ENCODE results near the gene AKIRIN2. TPM values are rescaled to one million over a fixed set of nuclear protein-coding genes. Genes with fewer than 3 reads are reported as not detected.

The AKIRIN2 gene
- total and polyA plus RNA-seq, 9 of the 15 experiments (the other 6 are each of a cell fraction or from before 2014, with no cell fraction given) = 5.8 to 63.9 (median 28.1) TPM

- TF ChIP-seq ZNF277 (CRISPR knock-in tag; IDR thresholded peaks at IDR 0.05; ENCODE audit: borderline replicate concordance) = no peak
- no peak for TF ChIP-seq PURB (CRISPR knock-in tag; IDR thresholded peaks at IDR 0.05; ENCODE audit: low read depth)
- TF ChIP-seq ADNP (tag; IDR thresholded peaks at IDR 0.05) = peak; percentile 54
- TF ChIP-seq ARID4B (CRISPR knock-in tag; IDR thresholded peaks at IDR 0.05) = no peak
- TF ChIP-seq ATF4 (CRISPR knock-in tag; IDR thresholded peaks at IDR 0.05) = no peak
- no peak for TF ChIP-seq GABPA (tag; conservative IDR thresholded peaks at IDR 0.05; ENCODE audit: low read depth)
- no peak for TF ChIP-seq PCBP1 (IDR thresholded peaks at IDR 0.05; ENCODE audit: low read depth, low read length, poor library complexity, severe bottlenecking)
- TF ChIP-seq HMBOX1 (IDR thresholded peaks at IDR 0.05) = peak; percentile 100
- TF ChIP-seq CEBPB (tag; IDR thresholded peaks at IDR 0.05) = peak; percentile 19; the same call in 1 of the 2 replicates
- TF ChIP-seq ZNF280B (CRISPR knock-in tag; IDR thresholded peaks at IDR 0.05) = no peak
- TF ChIP-seq TEAD4 (IDR thresholded peaks at IDR 0.05; ENCODE audit: low read length) = no peak
- no peak for TF ChIP-seq TEAD4 (CRISPR knock-in tag; IDR thresholded peaks at IDR 0.05; ENCODE audit: borderline replicate concordance)
- no peak for TF ChIP-seq ZNF76 (CRISPR knock-in tag; IDR thresholded peaks at IDR 0.05; ENCODE audit: borderline replicate concordance)
- no peak for TF ChIP-seq CCNT2 (IDR thresholded peaks at IDR 0.05; ENCODE audit: borderline replicate concordance, extremely low read depth, insufficient read length, low read depth, low read length)
- TF ChIP-seq HDAC8 (tag; IDR thresholded peaks at IDR 0.05) = no peak
These were observed 3.1 kb upstream of the AKIRIN2 start (continued) for GRCh38 chr6:87705070-87705691.
